Trophoblast cell (in vitro differentiated cells and primary cell): Measurements from ENCODE around the gene IRF6.

Experiments
- DNase-seq, 2 donors: peaks; one replicate each; pipeline ENCODE4 v3.0.0-alpha.2; 2016
- H2AFZ ChIP-seq: 2 replicates; pipeline ENCODE4 v1.6.1; 2013; ENCODE audit warnings: low read length, moderate library complexity, mild to moderate bottlenecking; ENCODE audit not compliant: insufficient read depth, poor library complexity
- H2AK5ac ChIP-seq: 2 replicates; pipeline ENCODE4 v1.6.1; 2013; ENCODE audit warnings: mild to moderate bottlenecking, low read length
- H2BK120ac ChIP-seq: 2 replicates; pipeline ENCODE4 v1.6.1; 2013; ENCODE audit warnings: low read length, mild to moderate bottlenecking, moderate library complexity; ENCODE audit not compliant: insufficient read depth, poor library complexity
- H2BK12ac ChIP-seq: 2 replicates; pipeline ENCODE4 v1.6.1; 2013; ENCODE audit warnings: mild to moderate bottlenecking, low read length, moderate library complexity
- H2BK5ac ChIP-seq: 2 replicates; pipeline ENCODE4 v1.6.1; 2013; ENCODE audit warnings: low read length, low read depth, moderate library complexity, mild to moderate bottlenecking; ENCODE audit not compliant: poor library complexity
- H3K14ac ChIP-seq: 2 replicates; pipeline ENCODE4 v1.6.1; 2013; ENCODE audit warnings: mild to moderate bottlenecking, low read length
- H3K18ac ChIP-seq: 2 replicates; pipeline ENCODE4 v1.6.1; 2013; ENCODE audit warnings: mild to moderate bottlenecking, low read length
- H3K23ac ChIP-seq: 2 replicates; pipeline ENCODE4 v1.6.1; 2013; ENCODE audit warnings: low read length
- H3K27ac ChIP-seq: 2 replicates; pipeline ENCODE4 v1.5.1; 2013; ENCODE audit warnings: low read depth, mild to moderate bottlenecking, inconsistent platforms, low read length, moderate library complexity
- H3K27me3 ChIP-seq: 2 replicates; pipeline ENCODE4 v1.6.1; 2013; ENCODE audit warnings: inconsistent platforms, mild to moderate bottlenecking, low read length, moderate library complexity; ENCODE audit not compliant: insufficient read depth
- H3K36me3 ChIP-seq, 2 experiments: 1 replicate in 1 of 2; 2 replicates in 1 of 2; pipeline ENCODE4 v1.6.1; 2013; ENCODE audit warnings: low read length in 2 of 2, mild to moderate bottlenecking in 2 of 2, moderate library complexity in 1 of 2; ENCODE audit not compliant: insufficient read depth in 2 of 2, control insufficient read depth in 1 of 2
- H3K4ac ChIP-seq: 2 replicates; pipeline ENCODE4 v1.6.1; 2013; ENCODE audit warnings: low read depth, mild to moderate bottlenecking, low read length, moderate library complexity
- H3K4me1 ChIP-seq, 2 experiments: 1 replicate in 1 of 2; 2 replicates in 1 of 2; pipeline ENCODE4 v1.6.1; 2013; ENCODE audit warnings: low read length in 2 of 2, mild to moderate bottlenecking in 2 of 2, moderate library complexity in 1 of 2; ENCODE audit not compliant: insufficient read depth in 2 of 2, control insufficient read depth in 1 of 2
- H3K4me2 ChIP-seq: 2 replicates; pipeline ENCODE4 v1.6.1; 2013; ENCODE audit warnings: inconsistent platforms, mild to moderate bottlenecking, low read length, moderate library complexity
- H3K4me3 ChIP-seq: 2 replicates; pipeline ENCODE4 v1.5.1; 2013; ENCODE audit warnings: mild to moderate bottlenecking, low read depth, low read length, inconsistent platforms
- H3K79me1 ChIP-seq: one replicate; pipeline ENCODE4 v1.6.1; 2013; ENCODE audit warnings: low read length
- H3K79me2 ChIP-seq: 2 replicates; pipeline ENCODE4 v1.6.1; 2013; ENCODE audit warnings: low read length, mild to moderate bottlenecking; ENCODE audit not compliant: control insufficient read depth, insufficient read depth, poor library complexity
- H3K9ac ChIP-seq: 2 replicates; pipeline ENCODE4 v1.6.1; 2013; ENCODE audit warnings: mild to moderate bottlenecking, low read length
- H3K9me3 ChIP-seq: 2 replicates; pipeline ENCODE4 v1.6.1; 2013; ENCODE audit warnings: low read depth, mild to moderate bottlenecking, control low read depth, inconsistent platforms, low read length; ENCODE audit not compliant: insufficient read depth
- H4K12ac ChIP-seq: 2 replicates; pipeline ENCODE4 v1.6.1; 2013; ENCODE audit warnings: low read depth, mild to moderate bottlenecking, low read length, moderate library complexity
- H4K8ac ChIP-seq: 2 replicates; pipeline ENCODE4 v1.6.1; 2013; ENCODE audit warnings: low read depth, mild to moderate bottlenecking, low read length, moderate library complexity
- H4K91ac ChIP-seq: one replicate; pipeline ENCODE4 v1.6.1; 2013; ENCODE audit warnings: low read depth, mild to moderate bottlenecking, low read length, moderate library complexity
- WGBS: extraction: QIAGEN DNeasy Blood & Tissue Kit; methylation state at CpG from one replicate; pipeline ENCODE4 v1.1.7; 2013; ENCODE audit warnings: missing lambda C conversion rate; ENCODE audit not compliant: insufficient read length, insufficient coverage; ENCODE audit errors: extremely low coverage; 5-methylcytosine and 5-hydroxymethylcytosine counted together

Gene IRF6

DNA sequence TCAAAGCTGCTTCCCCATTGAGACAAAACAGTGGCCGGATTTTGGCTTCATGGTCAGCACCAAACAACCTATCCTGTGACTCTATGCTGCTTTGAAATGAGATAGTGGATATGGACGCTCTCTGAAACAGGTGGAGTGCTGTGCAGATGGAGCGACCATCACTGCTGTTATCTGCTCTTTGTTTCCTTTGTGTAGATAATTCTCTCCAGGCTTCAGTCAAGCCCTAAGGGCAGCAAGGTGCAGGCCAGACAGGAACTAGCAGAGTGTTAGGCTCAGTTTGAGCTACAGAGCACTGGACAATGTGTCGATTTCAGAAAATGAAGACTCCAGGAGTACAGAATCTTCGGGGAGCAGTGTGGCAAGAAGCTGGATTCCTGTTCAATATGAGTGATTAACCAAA, 4.8 kb upstream of the IRF6 start:
- Histone ChIP-seq H3K4me1 (peaks cover 12 to 16% of the 10 kb centered on the region in 2 experiments), H4K91ac (no peak overlapping the region), H3K4ac (no peak overlapping the region), H3K79me1 (peaks cover 7% of the 10 kb centered on the region), H3K27ac (no peak overlapping the region), H3K18ac (no peak overlapping the region), H3K14ac (no peak overlapping the region), H3K79me2 (peaks cover 1% of the 10 kb centered on the region), H2AFZ (no peak overlapping the region), H2BK12ac (peak overlapping the region; percentile 66), H3K9ac (no peak overlapping the region), H3K4me2 (no peak overlapping the region), H2BK120ac (no peak overlapping the region), H2AK5ac (no peak overlapping the region), H4K12ac (no peak overlapping the region), H3K27me3 (no peaks in the 10 kb centered on the region), H3K4me3 (no peak overlapping the region), H3K23ac (no peak overlapping the region), H4K8ac (no peak overlapping the region), H3K9me3 (no peaks in the 10 kb centered on the region), H2BK5ac (no peak overlapping the region), H3K36me3 (no peaks in the 10 kb centered on the region)
- WGBS, result no CpG with 5 or more reads among the region's 5 CpGs
- no peak for DNase-seq

DNA sequence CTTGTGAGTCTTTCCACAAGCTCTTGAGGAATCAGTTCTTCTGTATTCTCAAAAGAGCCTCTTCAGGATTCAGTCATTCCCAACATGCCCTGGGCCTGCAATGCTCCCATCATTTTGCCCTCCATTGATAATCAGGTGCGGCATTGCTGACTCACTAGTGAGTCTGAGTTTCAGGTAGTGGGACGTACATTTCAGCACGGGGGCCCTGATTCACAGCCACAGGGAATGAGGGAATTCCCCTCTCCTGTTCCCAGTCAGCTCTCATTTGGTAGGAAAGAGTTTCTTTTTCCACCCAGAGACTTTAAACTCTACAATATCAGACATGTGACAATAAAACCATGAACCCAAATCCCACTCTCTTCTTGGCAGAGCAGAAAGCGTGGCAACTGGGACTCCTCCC, 3.7 kb upstream of the IRF6 start:
- Histone ChIP-seq H3K23ac (no peak overlapping the region), H3K79me2 (peaks cover 12% of the 10 kb centered on the region), H3K9ac (no peak overlapping the region), H3K79me1 (peaks cover 9% of the 10 kb centered on the region), H4K8ac (no peak overlapping the region), H3K36me3 (no peaks in the 10 kb centered on the region), H3K9me3 (no peaks in the 10 kb centered on the region), H4K12ac (no peak overlapping the region), H3K4me2 (no peak overlapping the region), H2BK12ac (peak overlapping the region; percentile 36), H3K4me3 (no peak overlapping the region), H2BK120ac (no peak overlapping the region), H3K27ac (no peak overlapping the region), H4K91ac (no peak overlapping the region), H3K18ac (no peak overlapping the region), H2AK5ac (peak overlapping the region; percentile 47), H3K4me1 (peaks cover 20 to 23% of the 10 kb centered on the region in 2 experiments), H3K14ac (no peak overlapping the region), H2AFZ (no peak overlapping the region), H2BK5ac (no peak overlapping the region), H3K27me3 (no peaks in the 10 kb centered on the region), H3K4ac (no peak overlapping the region)
- no CpG with 5 or more reads among the region's 4 CpGs for WGBS
- DNase-seq, result no peak

DNA sequence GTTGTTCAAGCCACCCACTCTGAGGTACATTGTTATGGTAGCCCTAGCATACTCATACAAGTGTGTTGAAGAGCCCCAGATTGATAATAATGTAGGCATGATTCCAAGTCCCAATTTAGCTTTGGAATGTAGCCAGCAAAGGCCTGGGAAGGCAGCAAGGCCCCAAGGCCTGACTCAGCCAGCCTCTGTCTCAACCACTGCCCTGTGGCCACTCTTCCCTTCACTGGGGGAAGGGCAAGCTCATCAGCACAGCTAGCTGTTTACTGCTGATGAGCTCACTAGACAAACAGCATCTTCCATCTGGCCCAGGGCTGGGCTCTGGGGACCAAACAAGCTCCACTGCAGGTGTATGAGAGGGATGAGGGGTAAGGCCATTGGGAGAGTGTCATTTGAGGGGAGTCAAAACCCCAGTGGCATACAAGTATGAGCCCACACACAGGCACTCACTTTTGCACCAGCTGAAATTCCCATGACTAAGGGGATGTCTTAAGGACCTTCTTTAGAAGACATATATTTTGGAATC, 2.2 kb upstream of the IRF6 start:
- Histone ChIP-seq H3K4me3 (no peak overlapping the region), H4K8ac (no peak overlapping the region), H3K4me2 (no peak overlapping the region), H3K27ac (peak overlapping the region; percentile 60), H2BK12ac (peak overlapping the region; percentile 18), H3K23ac (no peak overlapping the region), H3K9me3 (no peaks in the 10 kb centered on the region), H3K4ac (no peak overlapping the region), H2BK120ac (no peak overlapping the region), H3K4me1 (peaks cover 22 to 29% of the 10 kb centered on the region in 2 experiments), H3K79me2 (peaks cover 14% of the 10 kb centered on the region), H3K18ac (no peak overlapping the region), H3K79me1 (peaks cover 9% of the 10 kb centered on the region), H3K9ac (no peak overlapping the region), H3K14ac (no peak overlapping the region), H4K91ac (no peak overlapping the region), H3K27me3 (no peaks in the 10 kb centered on the region), H4K12ac (no peak overlapping the region), H2AFZ (no peak overlapping the region), H3K36me3 (no peaks in the 10 kb centered on the region), H2AK5ac (no peak overlapping the region), H2BK5ac (no peak overlapping the region)
- peak; percentile 71 to 83 for DNase-seq

DNA sequence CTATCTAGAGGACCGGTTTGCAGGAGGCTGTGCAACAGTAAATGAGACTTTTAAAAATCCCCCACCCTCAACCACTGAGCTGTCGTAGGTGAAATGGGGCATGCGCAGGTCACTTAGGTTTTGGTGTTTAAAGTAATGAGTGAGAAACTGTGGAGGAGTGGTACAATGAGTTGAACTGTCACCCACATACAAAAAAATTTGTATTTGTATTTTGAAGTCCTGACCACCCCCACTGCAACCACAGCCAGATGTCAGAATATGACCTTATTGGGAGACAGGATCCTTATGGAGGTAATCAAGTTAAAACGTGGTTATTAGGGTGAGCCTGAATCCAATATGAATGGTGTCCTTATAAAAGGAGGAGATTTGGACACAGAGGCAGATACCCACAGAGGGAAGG, 1.6 kb upstream of the IRF6 start:
- no peaks in the 10 kb centered on the region for H3K9me3 ChIP-seq
- H3K36me3 ChIP-seq, result no peaks in the 10 kb centered on the region
- no peak overlapping the region for H3K9ac ChIP-seq
- H2BK5ac ChIP-seq, result peak overlapping the region; percentile 46
- no peak overlapping the region for H3K4me3 ChIP-seq
- no peak overlapping the region for H2BK120ac ChIP-seq
- H3K18ac ChIP-seq, result no peak overlapping the region
- no peak overlapping the region for H2AFZ ChIP-seq
- no peak overlapping the region for H2AK5ac ChIP-seq
- H2BK12ac ChIP-seq, result peak overlapping the region; percentile 59
- no peak overlapping the region for H3K4me2 ChIP-seq
- H3K79me2 ChIP-seq, result peaks cover 14% of the 10 kb centered on the region
- H4K91ac ChIP-seq, result no peak overlapping the region
- DNase-seq, result no peak
- H3K27ac ChIP-seq, result peak overlapping the region; percentile 60
- peaks cover 9% of the 10 kb centered on the region for H3K79me1 ChIP-seq
- WGBS, result no CpG with 5 or more reads among the region's 4 CpGs
- no peak overlapping the region for H3K14ac ChIP-seq
- peak overlapping the region; percentile 42 for H3K4ac ChIP-seq
- no peaks in the 10 kb centered on the region for H3K27me3 ChIP-seq
- H3K4me1 ChIP-seq, result peaks cover 22 to 29% of the 10 kb centered on the region in 2 experiments
- H4K12ac ChIP-seq, result no peak overlapping the region
- no peak overlapping the region for H3K23ac ChIP-seq
- no peak overlapping the region for H4K8ac ChIP-seq
